K562 (cell line): ENCODE measurements around the gene EPPIN. TPM values are rescaled to one million over a fixed set of nuclear protein-coding genes. Genes with fewer than 3 reads are reported as not detected.

Experiments
- ATAC-seq: fragments of 200-7000 bp; cut with Tn5 transposase; 3 replicates; pipeline ENCODE4 v1.9.1; 2020; ENCODE audit warnings: moderate library complexity
- BruUV-seq: library from RNA; stranded (reverse); fragments of 400-500 nt; replicated peaks from 2 replicates; lab custom pipeline; 2021; lab: Mats Ljungman, UMichigan
- CTCF ChIA-PET: fragments of 300-600 bp; formaldehyde crosslinking; extraction: SDS; loops from one replicate; lab custom pipeline; 2021; ENCODE audit warnings: low intra/inter-chr PET ratio; lab: Yijun Ruan, JAX
- POLR2A ChIA-PET: fragments of 300-600, 350-650 bp; sonication (Branson Sonifier 250); formaldehyde crosslinking; extraction: SDS; loops from one replicate; lab custom pipeline; 2021; ENCODE audit warnings: antibody characterized with exemption, inconsistent platforms; lab: Yijun Ruan, JAX
- DNase-seq, 4 experiments: peaks; one replicate each; pipeline versions ENCODE4 v3.0.0 to v3.0.0-alpha.2; 2011 to 2018; ENCODE audit warnings: low spot score in 3 of 4, mixed read lengths in 3 of 4; ENCODE audit errors: extremely low read depth in 1 of 4
- FAIRE-seq: peaks from 2 replicates; lab custom pipeline; 2011; peaks lifted over from hg19 to GRCh38; lab: Jason Lieb, UNC
- H2AFZ ChIP-seq: 2 replicates; pipeline ENCODE4 v1.6.0; 2011; ENCODE audit warnings: low read depth, low read length, control low read depth, inconsistent platforms
- H3K27ac ChIP-seq: fragments of 200-600 bp; 3 replicates; pipeline ENCODE4 v1.8.0; 2011; ENCODE audit warnings: low read depth, mild to moderate bottlenecking, control low read depth, inconsistent platforms, low read length, moderate library complexity, mixed read lengths; ENCODE audit errors: extremely low read depth
- H3K27me3 ChIP-seq, 2 experiments: fragments of 300-600 bp in 1 of 2; 2 replicates in 1 of 2; 3 replicates in 1 of 2; pipeline versions ENCODE4 v1.6.0 to v1.8.0; 2011; ENCODE audit warnings: inconsistent platforms in 2 of 2, low read length in 2 of 2, mild to moderate bottlenecking in 1 of 2, mixed read lengths in 1 of 2, moderate library complexity in 1 of 2; ENCODE audit not compliant: control insufficient read depth in 2 of 2, insufficient read depth in 2 of 2
- H3K36me3 ChIP-seq: fragments of 300-600 bp; 3 replicates; pipeline ENCODE4 v1.8.0; 2011; ENCODE audit warnings: mild to moderate bottlenecking, low read length, inconsistent platforms; ENCODE audit not compliant: control insufficient read depth, insufficient read depth
- H3K4me1 ChIP-seq, 2 experiments: fragments of 200-600 bp in 1 of 2; replicated peaks in 1 of 2; 2 replicates in 1 of 2; 3 replicates in 1 of 2; pipeline versions ENCODE4 v1.5.1 to v1.8.0; 2011; ENCODE audit warnings: inconsistent platforms in 2 of 2, low read length in 2 of 2, mild to moderate bottlenecking in 1 of 2, mixed read lengths in 1 of 2, moderate library complexity in 1 of 2; ENCODE audit not compliant: control insufficient read depth in 2 of 2, insufficient read depth in 2 of 2
- H3K4me2 ChIP-seq: 2 replicates; pipeline ENCODE4 v1.6.1; 2011; ENCODE audit warnings: low read length, control low read depth, inconsistent platforms, mixed read lengths; ENCODE audit not compliant: insufficient read depth
- H3K4me3 ChIP-seq: fragments of 200-600 bp; sonication (generic), shearing (Covaris generic); 2 replicates; pipeline ENCODE4 v1.5.1; 2016; ENCODE audit warnings: control low read depth, inconsistent platforms
- H3K79me2 ChIP-seq: fragments of 200-600 bp; 3 replicates; pipeline ENCODE4 v1.8.0; 2011; ENCODE audit warnings: low read length, inconsistent platforms; ENCODE audit not compliant: control insufficient read depth, insufficient read depth
- H3K9ac ChIP-seq, 2 experiments: 2 replicates each; pipeline versions ENCODE4 v1.6.0 to v1.6.1; 2011; ENCODE audit warnings: low read depth in 2 of 2, low read length in 2 of 2, control low read depth in 1 of 2, inconsistent platforms in 1 of 2, mild to moderate bottlenecking in 1 of 2, mixed read lengths in 1 of 2; ENCODE audit not compliant: insufficient read depth in 1 of 2
- H3K9me1 ChIP-seq: one replicate; pipeline ENCODE4 v1.6.0; 2011; ENCODE audit warnings: inconsistent platforms, mild to moderate bottlenecking, low read length, moderate library complexity; ENCODE audit not compliant: control insufficient read depth, insufficient read depth
- H3K9me3 ChIP-seq: replicated peaks from 2 replicates; pipeline ENCODE4 v1.5.1; 2011; ENCODE audit warnings: low read depth, low read length, inconsistent platforms; ENCODE audit not compliant: control insufficient read depth, insufficient read depth
- H4K20me1 ChIP-seq: replicated peaks from 2 replicates; pipeline ENCODE4 v1.6.1; 2011; ENCODE audit warnings: low read length, inconsistent platforms, mixed read lengths; ENCODE audit not compliant: control insufficient read depth, insufficient read depth
- BACH1 ChIP-seq: fragments of 200-800 bp; sonication (Bioruptor generic); IDR thresholded peaks from 2 replicates; pipeline ENCODE4 v1.6.1; 2016; ENCODE audit warnings: missing genetic modification characterization, missing compliant biosample characterization
- BHLHE40 ChIP-seq: IDR thresholded peaks from 2 replicates; pipeline ENCODE4 v1.6.1; 2011; ENCODE audit warnings: low read length, improper control_type of control experiment
- C11orf30 ChIP-seq: fragments of 450-650 bp; IDR thresholded peaks from 2 replicates; pipeline ENCODE4 v1.6.1; 2016; ENCODE audit warnings: low read depth, mild to moderate bottlenecking
- E2F4 ChIP-seq: sonication (generic); formaldehyde crosslinking; IDR thresholded peaks from 2 replicates; pipeline ENCODE4 v1.8.0; 2022; ENCODE audit warnings: mild to moderate bottlenecking, low read depth, missing genetic modification reagents
- ETV5 ChIP-seq: sonication (generic); formaldehyde crosslinking; IDR thresholded peaks from 2 replicates; pipeline ENCODE4 v1.4.0; 2020; ENCODE audit warnings: low read depth, mild to moderate bottlenecking, missing genetic modification reagents
- FUS ChIP-seq: fragments of 200-400 bp; formaldehyde crosslinking; optimal IDR thresholded peaks from 2 replicates; pipeline ENCODE3; 2017; ENCODE audit warnings: low read depth, low read length
- KLF6 ChIP-seq: fragments of 250-450 bp; sonication (Bioruptor Pico); IDR thresholded peaks from 2 replicates; pipeline ENCODE4 v1.4.0; 2020; ENCODE audit warnings: mild to moderate bottlenecking, moderate library complexity, borderline replicate concordance
- MAZ ChIP-seq, 2 experiments: fragments of 450-650 bp in 1 of 2; sonication (generic) in 1 of 2; formaldehyde crosslinking; IDR thresholded peaks in 1 of 2; conservative IDR thresholded peaks in 1 of 2; 2 replicates each; pipeline versions ENCODE4 v1.4.0 to v1.5.0; 2020; ENCODE audit warnings: mild to moderate bottlenecking in 1 of 2, missing genetic modification reagents in 1 of 2
- RBM14 ChIP-seq: fragments of 200-400 bp; formaldehyde crosslinking; IDR thresholded peaks from 2 replicates; pipeline ENCODE4 v1.6.1; 2018; ENCODE audit warnings: low read depth, mild to moderate bottlenecking, low read length, moderate library complexity, borderline replicate concordance; ENCODE audit not compliant: insufficient read depth
- RCOR1 ChIP-seq, 2 experiments: IDR thresholded peaks; 2 replicates each; pipeline ENCODE4 v1.6.1; 2012; ENCODE audit warnings: low read depth in 2 of 2, low read length in 2 of 2, borderline replicate concordance in 1 of 2, improper control_type of control experiment in 1 of 2
- YY1 ChIP-seq, 3 experiments: IDR thresholded peaks; 2 replicates each; pipeline ENCODE4 v1.6.1; 2011; ENCODE audit warnings: low read length in 2 of 3, mild to moderate bottlenecking in 2 of 3, moderate library complexity in 2 of 3, borderline replicate concordance in 1 of 3, control low read depth in 1 of 3, low read depth in 1 of 3; ENCODE audit not compliant: insufficient read depth in 3 of 3, insufficient replicate concordance in 2 of 3, control insufficient read depth in 1 of 3, insufficient read length in 1 of 3; ENCODE audit errors: extremely low read depth in 1 of 3
- ZNF830 ChIP-seq: fragments of 250-450 bp; sonication (Bioruptor Pico); IDR thresholded peaks from 2 replicates; pipeline ENCODE4 v1.5.0; 2021; ENCODE audit warnings: mild to moderate bottlenecking
- WGBS: fragments of 100-300 bp; shearing (Covaris generic); methylation state at CpG from one replicate; pipeline ENCODE4 v1.1.6; 2016; ENCODE audit warnings: low coverage, mixed read lengths; ENCODE audit not compliant: insufficient coverage; ENCODE audit errors: missing lambda C conversion rate; 5-methylcytosine and 5-hydroxymethylcytosine counted together
- in situ Hi-C: fragments of 300-500 bp; cut with MboI; formaldehyde crosslinking; loops from 4 replicates; pipeline ENCODE4 v1.15.0; 2018; ENCODE audit warnings: inconsistent platforms, mixed read lengths
- intact Hi-C: fragments of 100-400 bp; cut with micrococcal nuclease; formaldehyde crosslinking; loops from 2 replicates; pipeline ENCODE4 v1.14.2; 2022
- polyA plus RNA-seq, 8 experiments: library from polyadenylated mRNA; depleted of rRNA in 4 of 8; stranded (reverse) in 5 of 8; unstranded in 3 of 8; fragments of >200 nt; fragmentation: Nextera tagmentation in 2 of 8; fragmentation: Illumina TruSeq in 1 of 8; extraction: Ambion mirVana in 2 of 8; extraction: Trizol in 1 of 8; gene quantifications; 2 replicates each; pipeline versions ENCODE4 v1.2.1 to v1.2.3, GENCODE V29; 2011 to 2014; ENCODE audit warnings: inconsistent platforms in 1 of 8, missing spikeins in 1 of 8
- small RNA-seq: library from RNA; depleted of rRNA; stranded (forward); fragments of <200 nt; gene quantifications from one replicate; pipeline ENCODE3, GENCODE V24; 2014
- total RNA-seq, 7 experiments: library from RNA; depleted of rRNA in 6 of 7; stranded (reverse); fragments of >200 nt in 6 of 7; fragmentation: Illumina TruSeq in 2 of 7; extraction: Trizol in 2 of 7; gene quantifications; 2 replicates each; pipeline versions ENCODE4 v1.2.1 to v1.2.3, GENCODE V29; 2011 to 2021; ENCODE audit warnings: low replicate concordance in 1 of 7

EPPIN gene
- total and polyA plus RNA-seq, 9 of the 15 experiments (the other 6 are each of a cell fraction or from before 2014, with no cell fraction given), result not detected

- CTCF ChIA-PET, result no interaction called here
- Histone ChIP-seq H2AFZ (no peak overlapping the region), H3K9me3 (no peaks in the 10 kb centered on the region), H4K20me1 (no peaks in the 10 kb centered on the region; the same call in 1 of the 2 replicates), H3K27ac (no peak overlapping the region), H3K9ac (no peak overlapping the region), H3K27me3 (peaks cover 10 to 32% of the 10 kb centered on the region in 2 experiments; a peak in 4 of 5 replicates), H3K36me3 (no peaks in the 10 kb centered on the region), H3K4me2 (no peak overlapping the region), H3K9me1 (no peaks in the 10 kb centered on the region), H3K4me3 (no peak overlapping the region), H3K79me2 (no peaks in the 10 kb centered on the region), H3K4me1 (no peaks in the 10 kb centered on the region)
- 0% methylated on average over 1 of the region's 1 CpG for WGBS
- in situ Hi-C loops, result no loop called here
- FAIRE-seq, result no peak
- no peak for ATAC-seq
- POLR2A ChIA-PET, result interaction anchor here (0.7 kb wide), 1 partner anchor 1206 kb away, joined by 3 read pairs; no protein-coding TSS in a partner anchor
- intact Hi-C loops, result no loop called here
- TF ChIP-seq RCOR1 (IDR thresholded peaks at IDR 0.05; ENCODE audit: borderline replicate concordance in 1 of 2, low read depth in 2 of 2, low read length in 2 of 2), result no peak
- TF ChIP-seq KLF6 (CRISPR knock-in tag), result no peak
- no peak for TF ChIP-seq ZNF830 (CRISPR knock-in tag)
- no peak for TF ChIP-seq E2F4 (CRISPR knock-in tag)
- no peak for TF ChIP-seq MAZ (CRISPR knock-in tag; conservative IDR thresholded peaks at IDR 0.05 in 1 of 2, IDR thresholded peaks at IDR 0.05 in 1 of 2)
- TF ChIP-seq ETV5 (CRISPR knock-in tag), result no peak
- no peak for TF ChIP-seq YY1 (IDR thresholded peaks at IDR 0.05; ENCODE audit: borderline replicate concordance in 1 of 3, control insufficient read depth in 1 of 3, extremely low read depth in 1 of 3, insufficient read depth in 3 of 3, insufficient read length in 1 of 3, insufficient replicate concordance in 2 of 3, low read depth in 1 of 3, low read length in 2 of 3)
- no peak for TF ChIP-seq C11orf30
- TF ChIP-seq RBM14, result no peak
- TF ChIP-seq BHLHE40, result no peak
- TF ChIP-seq FUS, result no peak
- TF ChIP-seq BACH1 (tag), result no peak
- no TSS peak for BruUV-seq
- no peak for DNase-seq
These were observed 51.7 kb downstream of the EPPIN start for GRCh38 chr20:45495501-45495941.

Small RNA genes lying within 50 kb of the gene (small RNA-seq; reads per million reads assigned to genes)
- gene AL031663.1, result not detected
- not detected for gene HSPD1P21
- 0.11 reads per million for gene RNA5SP485

Other genes with a start within 250 kb of the EPPIN start
Only the 7 nearest of the 19 such genes appear.
- not detected in 2 replicates for gene WFDC2, start 77.6 kb downstream of the EPPIN start, total RNA-seq (2014; rRNA removed)
- not detected in 2 replicates for gene WFDC2, start 77.6 kb downstream of the EPPIN start, total RNA-seq (2014; rRNA removed; fragmentation: Illumina TruSeq; extraction: Trizol)
- not detected in 2 replicates for gene WFDC2, start 77.6 kb downstream of the EPPIN start, total RNA-seq (2015; rRNA removed; fragmentation: Illumina TruSeq; extraction: Trizol)
- gene WFDC2, start 77.6 kb downstream of the EPPIN start, total RNA-seq (2021), result not detected in 2 replicates
- gene WFDC2, start 77.6 kb downstream of the EPPIN start, polyA plus RNA-seq (2011; rRNA removed), result not detected in 2 replicates
- not detected in 2 replicates for gene WFDC2, start 77.6 kb downstream of the EPPIN start, polyA plus RNA-seq (2014; fragmentation: Illumina TruSeq; extraction: Trizol)
- gene WFDC2, start 77.6 kb downstream of the EPPIN start, polyA plus RNA-seq (2014; fragmentation: Nextera tagmentation; extraction: Ambion mirVana), result not detected
- not detected in 2 replicates for gene WFDC2, start 77.6 kb downstream of the EPPIN start, polyA plus RNA-seq (2014; rRNA removed)
- gene SPINT3, start 31.8 kb downstream of the EPPIN start, total RNA-seq (2014; rRNA removed), result not detected in 2 replicates
- gene SPINT3, start 31.8 kb downstream of the EPPIN start, total RNA-seq (2014; rRNA removed; fragmentation: Illumina TruSeq; extraction: Trizol), result not detected in 2 replicates
- gene SPINT3, start 31.8 kb downstream of the EPPIN start, total RNA-seq (2015; rRNA removed; fragmentation: Illumina TruSeq; extraction: Trizol), result not detected in 2 replicates
- gene SPINT3, start 31.8 kb downstream of the EPPIN start, total RNA-seq (2021), result not detected in 2 replicates
- gene SPINT3, start 31.8 kb downstream of the EPPIN start, polyA plus RNA-seq (2011; rRNA removed), result not detected in 2 replicates
- not detected in 2 replicates for gene SPINT3, start 31.8 kb downstream of the EPPIN start, polyA plus RNA-seq (2014; fragmentation: Illumina TruSeq; extraction: Trizol)
- gene SPINT3, start 31.8 kb downstream of the EPPIN start, polyA plus RNA-seq (2014; fragmentation: Nextera tagmentation; extraction: Ambion mirVana), result not detected
- gene SPINT3, start 31.8 kb downstream of the EPPIN start, polyA plus RNA-seq (2014; rRNA removed), result not detected in 2 replicates
- not detected in 2 replicates for gene WFDC6, start 7.9 kb downstream of the EPPIN start, total RNA-seq (2014; rRNA removed)
- gene WFDC6, start 7.9 kb downstream of the EPPIN start, total RNA-seq (2014; rRNA removed; fragmentation: Illumina TruSeq; extraction: Trizol), result not detected in 2 replicates
- gene WFDC6, start 7.9 kb downstream of the EPPIN start, total RNA-seq (2015; rRNA removed; fragmentation: Illumina TruSeq; extraction: Trizol), result not detected in 2 replicates
- gene WFDC6, start 7.9 kb downstream of the EPPIN start, total RNA-seq (2021), result not detected in 2 replicates
- gene WFDC6, start 7.9 kb downstream of the EPPIN start, polyA plus RNA-seq (2011; rRNA removed), result not detected in 2 replicates
- not detected in 2 replicates for gene WFDC6, start 7.9 kb downstream of the EPPIN start, polyA plus RNA-seq (2014; fragmentation: Illumina TruSeq; extraction: Trizol)
- gene WFDC6, start 7.9 kb downstream of the EPPIN start, polyA plus RNA-seq (2014; fragmentation: Nextera tagmentation; extraction: Ambion mirVana), result not detected
- gene WFDC6, start 7.9 kb downstream of the EPPIN start, polyA plus RNA-seq (2014; rRNA removed), result not detected in 2 replicates
- not detected in 2 replicates for gene WFDC8, start 31.9 kb upstream of the EPPIN start, total RNA-seq (2014; rRNA removed)
- gene WFDC8, start 31.9 kb upstream of the EPPIN start, total RNA-seq (2014; rRNA removed; fragmentation: Illumina TruSeq; extraction: Trizol), result not detected in 2 replicates
- gene WFDC8, start 31.9 kb upstream of the EPPIN start, total RNA-seq (2015; rRNA removed; fragmentation: Illumina TruSeq; extraction: Trizol), result not detected in 2 replicates
- not detected in 2 replicates for gene WFDC8, start 31.9 kb upstream of the EPPIN start, total RNA-seq (2021)
- not detected in 2 replicates for gene WFDC8, start 31.9 kb upstream of the EPPIN start, polyA plus RNA-seq (2011; rRNA removed)
- gene WFDC8, start 31.9 kb upstream of the EPPIN start, polyA plus RNA-seq (2014; fragmentation: Illumina TruSeq; extraction: Trizol), result not detected in 2 replicates
- not detected for gene WFDC8, start 31.9 kb upstream of the EPPIN start, polyA plus RNA-seq (2014; fragmentation: Nextera tagmentation; extraction: Ambion mirVana)
- not detected in 2 replicates for gene WFDC8, start 31.9 kb upstream of the EPPIN start, polyA plus RNA-seq (2014; rRNA removed)
- not detected in 2 replicates for gene WFDC10A, start 82.3 kb upstream of the EPPIN start, total RNA-seq (2014; rRNA removed)
- gene WFDC10A, start 82.3 kb upstream of the EPPIN start, total RNA-seq (2014; rRNA removed; fragmentation: Illumina TruSeq; extraction: Trizol), result not detected in 2 replicates
- gene WFDC10A, start 82.3 kb upstream of the EPPIN start, total RNA-seq (2015; rRNA removed; fragmentation: Illumina TruSeq; extraction: Trizol), result not detected in 2 replicates
- not detected in 2 replicates for gene WFDC10A, start 82.3 kb upstream of the EPPIN start, total RNA-seq (2021)
- gene WFDC10A, start 82.3 kb upstream of the EPPIN start, polyA plus RNA-seq (2011; rRNA removed), result not detected in 2 replicates
- gene WFDC10A, start 82.3 kb upstream of the EPPIN start, polyA plus RNA-seq (2014; fragmentation: Illumina TruSeq; extraction: Trizol), result not detected in 2 replicates
- gene WFDC10A, start 82.3 kb upstream of the EPPIN start, polyA plus RNA-seq (2014; fragmentation: Nextera tagmentation; extraction: Ambion mirVana), result not detected
- not detected in 2 replicates for gene WFDC10A, start 82.3 kb upstream of the EPPIN start, polyA plus RNA-seq (2014; rRNA removed)
- not detected in 2 replicates for gene WFDC9, start 83.9 kb upstream of the EPPIN start, total RNA-seq (2014; rRNA removed)
- not detected in 2 replicates for gene WFDC9, start 83.9 kb upstream of the EPPIN start, total RNA-seq (2014; rRNA removed; fragmentation: Illumina TruSeq; extraction: Trizol)
- gene WFDC9, start 83.9 kb upstream of the EPPIN start, total RNA-seq (2015; rRNA removed; fragmentation: Illumina TruSeq; extraction: Trizol), result not detected in 2 replicates
- gene WFDC9, start 83.9 kb upstream of the EPPIN start, total RNA-seq (2021), result not detected in 2 replicates
- gene WFDC9, start 83.9 kb upstream of the EPPIN start, polyA plus RNA-seq (2011; rRNA removed), result not detected in 2 replicates
- gene WFDC9, start 83.9 kb upstream of the EPPIN start, polyA plus RNA-seq (2014; fragmentation: Illumina TruSeq; extraction: Trizol), result not detected in 2 replicates
- not detected for gene WFDC9, start 83.9 kb upstream of the EPPIN start, polyA plus RNA-seq (2014; fragmentation: Nextera tagmentation; extraction: Ambion mirVana)
- gene WFDC9, start 83.9 kb upstream of the EPPIN start, polyA plus RNA-seq (2014; rRNA removed), result not detected in 2 replicates
- gene WFDC11, start 122.8 kb upstream of the EPPIN start, total RNA-seq (2014; rRNA removed), result not detected in 2 replicates
- not detected in 2 replicates for gene WFDC11, start 122.8 kb upstream of the EPPIN start, total RNA-seq (2014; rRNA removed; fragmentation: Illumina TruSeq; extraction: Trizol)
- not detected in 2 replicates for gene WFDC11, start 122.8 kb upstream of the EPPIN start, total RNA-seq (2015; rRNA removed; fragmentation: Illumina TruSeq; extraction: Trizol)
- not detected in 2 replicates for gene WFDC11, start 122.8 kb upstream of the EPPIN start, total RNA-seq (2021)
- not detected in 2 replicates for gene WFDC11, start 122.8 kb upstream of the EPPIN start, polyA plus RNA-seq (2011; rRNA removed)
- not detected in 2 replicates for gene WFDC11, start 122.8 kb upstream of the EPPIN start, polyA plus RNA-seq (2014; fragmentation: Illumina TruSeq; extraction: Trizol)
- not detected for gene WFDC11, start 122.8 kb upstream of the EPPIN start, polyA plus RNA-seq (2014; fragmentation: Nextera tagmentation; extraction: Ambion mirVana)
- not detected in 2 replicates for gene WFDC11, start 122.8 kb upstream of the EPPIN start, polyA plus RNA-seq (2014; rRNA removed)